Left lobe of liver (tissue), 2 donors: ENCODE measurements around the gene PHF24. TPM values are rescaled to one million over a fixed set of nuclear protein-coding genes. Genes with fewer than 3 reads are reported as not detected.
A peak's percentile ranks its signal among the peaks of the same experiment; 100 is the strongest.

Source experiments
- ATAC-seq: fragments of 200-7000 bp; cut with Tn5 transposase; one replicate; pipeline ENCODE4 v1.9.1; 2020; ENCODE audit warnings: mild to moderate bottlenecking, moderate library complexity
- DNase-seq: peaks from one replicate; pipeline ENCODE4 v3.0.0-alpha.2; 2020; ENCODE audit warnings: low spot score
- total RNA-seq: library from RNA; stranded (reverse); gene quantifications from one replicate; pipeline ENCODE4 v1.2.1, GENCODE V29; 2021
- donor health status: DM: no; HTN: no; CAD: no; lungs with moderate emphysema.
- donor health status: DM: no; HTN: yes; CAD: no.

The PHF24 gene
- total RNA-seq, 1 donor from 2014 or later: not detected

- ATAC-seq (no peak), DNase-seq (no peak)
These were observed 24.3 kb downstream of the PHF24 start for GRCh38 chr9:34982361-34982760.

- no peak for ATAC-seq
- no peak for DNase-seq
These were observed 25.1 kb downstream of the PHF24 start for GRCh38 chr9:34983209-34983608.

GRCh38 chr9:34984049-34984448 lies 26.0 kb downstream of the PHF24 start:
- no peak for ATAC-seq

GRCh38 chr9:34985311-34985899 lies 27.3 kb downstream of the PHF24 start:
- no peak for ATAC-seq

More at GRCh38 chr9:34984049-34984448, 26.0 kb downstream of the PHF24 start:
- no peak for DNase-seq

GRCh38 chr9:34986540-34987047 lies 28.5 kb downstream of the PHF24 start:
- ATAC-seq: no peak
- no peak for DNase-seq

More at GRCh38 chr9:34985311-34985899, 27.3 kb downstream of the PHF24 start:
- no peak for DNase-seq

GRCh38 chr9:34987160-34987901 lies 29.2 kb downstream of the PHF24 start:
- ATAC-seq: no peak
- DNase-seq: no peak

GRCh38 chr9:34988218-34989002 lies 30.3 kb downstream of the PHF24 start:
- ATAC-seq: no peak
- DNase-seq: no peak

- ATAC-seq: peak; percentile 87
These were observed 31.2 kb downstream of the PHF24 start, which contains the start of gene DNAJB5 for GRCh38 chr9:34989003-34989945. Gene DNAJB5 (plus strand): TSS chr9:34989745. CDS start chr9:34990631, 886 bp downstream.

GRCh38 chr9:34989946-34990635 lies 32.0 kb downstream of the PHF24 start:
- no peak for DNase-seq
- ATAC-seq: peak; percentile 27

More at GRCh38 chr9:34989003-34989945, 31.2 kb downstream of the PHF24 start, which contains the start of gene DNAJB5:
- peak; percentile 100 for DNase-seq

GRCh38 chr9:34990908-34991606 lies 33.0 kb downstream of the PHF24 start:
- DNase-seq (no peak), ATAC-seq (no peak)

- DNase-seq (no peak), ATAC-seq (no peak)
These were observed 33.7 kb downstream of the PHF24 start for GRCh38 chr9:34991607-34992375.

GRCh38 chr9:34992376-34992951 lies 34.4 kb downstream of the PHF24 start:
- no peak for DNase-seq

GRCh38 chr9:34993502-34994259 lies 35.6 kb downstream of the PHF24 start:
- no peak for DNase-seq
- no peak for ATAC-seq

More at GRCh38 chr9:34992376-34992951, 34.4 kb downstream of the PHF24 start:
- no peak for ATAC-seq

- DNase-seq: no peak
- ATAC-seq: peak; percentile 10
These were observed 36.3 kb downstream of the PHF24 start for GRCh38 chr9:34994260-34994899.

GRCh38 chr9:34994900-34995669 lies 37.0 kb downstream of the PHF24 start:
- peak; percentile 2 for ATAC-seq
- no peak for DNase-seq

- ATAC-seq: no peak
- peak; percentile 18 for DNase-seq
These were observed 37.6 kb downstream of the PHF24 start for GRCh38 chr9:34995670-34996060.
